Activated CD8-positive, alpha-beta memory T cell treated with anti-CD3 and anti-CD28 coated beads for 36 hours (primary cell): Measurements from ENCODE around the gene KHDRBS2. TPM values are rescaled to one million over a fixed set of nuclear protein-coding genes. Genes with fewer than 3 reads are reported as not detected.

ENCODE experiments used
- CTCF ChIA-PET: fragments of 350-600 bp; sonication (Branson Sonifier 250); formaldehyde crosslinking; loops from one replicate; lab custom pipeline; 2021; ENCODE audit warnings: antibody characterized with exemption; lab: Charles Lee
- POLR2A ChIA-PET: fragments of 350-600 bp; sonication (Branson Sonifier 250); formaldehyde crosslinking; loops from one replicate; lab custom pipeline; 2021; ENCODE audit warnings: antibody characterized with exemption; lab: Charles Lee
- total RNA-seq, 2 experiments: library from RNA; stranded (reverse); gene quantifications; one replicate each; pipeline ENCODE4 v1.2.3, GENCODE V29; 2021

The KHDRBS2 gene
- total RNA-seq, 2 experiments from 2014 or later = not detected

GRCh38 chr6:61688165-61688564, 597.9 kb downstream of the KHDRBS2 start:
- ChIA-PET CTCF (no interaction called here), POLR2A (no interaction called here)

GRCh38 chr6:61682562-61682961, 603.5 kb downstream of the KHDRBS2 start:
- POLR2A ChIA-PET = no interaction called here
- CTCF ChIA-PET = no interaction called here

- ChIA-PET CTCF (no interaction called here), POLR2A (no interaction called here)
Measured at GRCh38 chr6:61679625-61680024, 606.4 kb downstream of the KHDRBS2 start.

- POLR2A ChIA-PET = no interaction called here
- CTCF ChIA-PET = no interaction called here
Measured at GRCh38 chr6:61675734-61676133, 610.3 kb downstream of the KHDRBS2 start.

GRCh38 chr6:61649845-61650244, 636.2 kb downstream of the KHDRBS2 start:
- POLR2A ChIA-PET = no interaction called here
- CTCF ChIA-PET = no interaction called here

- CTCF ChIA-PET = no interaction called here
- POLR2A ChIA-PET = no interaction called here
Measured at GRCh38 chr6:61640463-61640862, 645.6 kb downstream of the KHDRBS2 start.
